GM18858 (cell line): ENCODE measurements around the gene PDE6C.
"Not testable (repeated sequence)": the region's sequence is repeated elsewhere in the genome, so short reads cannot be mapped to it uniquely, and the experiment has no call there.

ENCODE experiments used
- ATAC-seq: cut with Tn5 transposase; IDR thresholded peaks from one replicate; pipeline ENCODE4 v1.9.1; 2021; ENCODE audit not compliant: unreplicated experiment

The PDE6C gene

DNA sequence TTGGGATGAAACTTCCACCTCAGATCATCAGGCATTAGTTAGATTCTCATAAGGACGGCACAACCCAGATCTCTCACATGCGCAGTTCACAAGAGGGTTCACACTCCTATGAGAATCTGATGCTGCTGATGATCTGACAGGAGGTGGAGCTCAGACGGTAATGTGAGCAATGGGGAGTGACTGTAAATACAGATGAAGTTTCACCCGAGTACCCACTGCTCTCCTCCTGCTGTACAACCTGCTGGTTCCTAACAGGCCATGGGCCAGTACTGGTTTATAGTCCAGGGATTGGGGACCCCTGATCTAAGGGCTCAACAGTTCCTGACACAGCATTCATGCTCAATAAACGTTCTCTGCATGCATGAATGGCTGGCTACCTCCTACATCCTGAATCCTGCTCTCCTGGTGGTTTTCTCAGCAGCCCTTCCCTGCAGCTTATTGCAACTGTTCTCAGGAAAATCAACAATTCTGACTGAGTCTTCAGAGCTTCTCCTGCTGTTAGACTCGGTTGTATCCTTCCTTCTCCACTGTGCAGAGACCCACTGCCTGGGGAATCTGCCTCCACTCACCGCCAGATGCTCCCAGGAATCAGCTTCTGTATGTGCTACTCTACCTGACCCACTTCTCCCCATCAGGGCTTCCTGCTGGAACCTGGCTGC is 17.4 kb downstream of the PDE6C start:
- ATAC-seq: no peak

DNA sequence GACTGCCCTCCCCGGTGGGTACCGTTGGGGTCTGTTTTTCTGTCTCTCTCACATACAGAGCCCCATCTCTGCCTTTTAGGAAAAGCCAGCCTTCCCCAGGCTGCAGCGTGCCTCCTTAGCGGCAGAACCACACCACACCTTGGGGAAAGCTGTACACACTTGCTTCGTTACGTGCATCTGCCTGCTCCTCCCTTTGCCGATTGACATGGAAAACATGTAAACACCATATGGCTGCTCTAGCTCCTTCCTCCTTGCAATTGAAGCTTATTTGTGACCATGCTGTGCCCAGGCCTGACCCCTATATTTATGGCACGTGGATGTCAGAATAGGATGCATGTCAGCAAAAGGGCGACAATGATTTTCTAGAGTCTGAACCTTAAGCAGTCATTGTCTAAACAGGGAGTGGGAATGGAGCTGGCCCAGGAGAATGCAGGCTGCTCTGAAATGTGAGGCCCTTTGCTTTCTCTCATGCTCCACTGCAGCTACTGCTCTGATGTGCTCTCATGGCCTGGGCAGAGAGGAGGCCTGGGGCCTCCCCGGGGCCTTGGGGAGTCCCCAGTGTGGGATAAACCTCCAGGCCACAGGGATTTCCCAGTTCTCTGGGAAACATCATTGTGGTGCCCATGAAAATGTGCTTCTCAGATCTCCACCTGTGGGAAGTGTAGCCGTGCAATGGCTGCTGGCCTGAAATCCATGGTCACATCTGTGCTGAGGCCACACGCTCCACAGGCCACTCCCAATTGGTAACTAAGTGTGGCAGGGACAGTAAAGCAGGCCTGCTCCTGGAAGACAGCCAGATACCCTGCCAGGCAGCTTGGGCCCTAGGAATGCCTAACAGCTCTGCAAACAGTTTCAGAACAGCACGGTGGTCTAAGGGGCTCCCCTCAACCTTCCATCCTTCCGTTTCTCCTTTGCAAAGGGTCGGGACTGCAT is 18.6 kb downstream of the PDE6C start:
- no peak for ATAC-seq

- no peak for ATAC-seq
Observed at GRCh38 chr10:93639791-93640190, 27.5 kb downstream of the PDE6C start.

DNA sequence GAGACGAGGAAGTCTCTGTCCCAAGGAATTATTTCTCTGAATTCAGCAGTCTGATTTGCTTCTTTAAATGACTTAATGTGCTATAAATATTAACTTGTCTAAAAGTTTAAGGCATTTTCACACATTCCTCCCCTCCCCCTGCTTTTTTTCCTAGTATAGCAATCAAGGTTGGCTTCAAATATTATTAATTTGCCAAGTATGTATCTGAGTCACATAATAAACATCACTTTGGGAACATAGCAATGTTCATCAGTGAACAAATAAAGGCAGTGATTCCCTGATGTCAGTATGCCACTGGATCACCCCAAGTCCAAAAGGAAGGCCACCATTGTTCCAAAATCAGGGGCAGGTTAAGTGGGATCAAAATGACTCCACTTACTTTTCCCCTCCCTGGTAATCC is 40.5 kb downstream of the PDE6C start:
- ATAC-seq: no peak

DNA sequence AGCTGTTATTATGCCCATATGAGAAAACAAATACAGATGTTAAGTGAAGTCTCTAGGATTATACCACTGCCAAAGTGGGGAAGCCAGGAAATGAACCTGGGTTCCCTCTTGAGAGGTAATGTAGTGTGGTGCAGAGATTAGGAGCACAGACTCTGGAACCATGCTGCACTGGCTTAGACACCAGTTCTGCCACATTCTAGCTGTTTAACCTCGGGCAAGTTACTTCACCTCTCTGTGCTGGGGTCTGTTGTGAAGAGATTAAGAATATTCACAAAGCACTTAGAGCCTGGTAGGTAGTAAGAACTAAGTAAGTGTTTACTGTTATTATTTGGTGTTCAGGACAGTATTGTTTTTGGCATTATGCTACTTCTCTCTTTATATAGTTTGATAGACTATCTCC is 41.9 kb downstream of the PDE6C start:
- ATAC-seq: no peak

- ATAC-seq: no peak
Observed at GRCh38 chr10:93656155-93656554, 43.8 kb downstream of the PDE6C start.

GRCh38 chr10:93657757-93658156 is 45.4 kb downstream of the PDE6C start:
- no peak for ATAC-seq

GRCh38 chr10:93666030-93666429 is 53.7 kb downstream of the PDE6C start:
- ATAC-seq: no peak

- ATAC-seq: no peak
Observed at GRCh38 chr10:93667795-93668194, 55.5 kb downstream of the PDE6C start.

DNA sequence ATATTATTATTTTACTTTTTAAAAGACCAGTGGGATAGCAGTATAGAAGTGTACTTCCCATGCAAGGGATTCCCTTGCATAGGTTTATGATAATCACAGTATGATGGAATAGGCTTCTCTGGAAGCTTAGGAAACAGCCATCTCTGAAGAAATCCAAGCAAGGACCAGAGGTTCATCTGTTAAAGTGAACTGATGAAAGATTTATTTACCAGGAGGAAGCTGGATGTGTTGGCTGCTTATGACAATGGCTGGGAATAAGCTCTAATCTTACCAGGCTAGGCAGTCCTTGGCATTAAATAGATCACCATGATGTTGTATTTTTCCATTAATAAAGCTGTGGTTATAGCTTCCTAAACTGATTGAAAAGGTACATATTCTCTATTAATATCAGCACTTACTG is 58.0 kb downstream of the PDE6C start:
- ATAC-seq: no peak

DNA sequence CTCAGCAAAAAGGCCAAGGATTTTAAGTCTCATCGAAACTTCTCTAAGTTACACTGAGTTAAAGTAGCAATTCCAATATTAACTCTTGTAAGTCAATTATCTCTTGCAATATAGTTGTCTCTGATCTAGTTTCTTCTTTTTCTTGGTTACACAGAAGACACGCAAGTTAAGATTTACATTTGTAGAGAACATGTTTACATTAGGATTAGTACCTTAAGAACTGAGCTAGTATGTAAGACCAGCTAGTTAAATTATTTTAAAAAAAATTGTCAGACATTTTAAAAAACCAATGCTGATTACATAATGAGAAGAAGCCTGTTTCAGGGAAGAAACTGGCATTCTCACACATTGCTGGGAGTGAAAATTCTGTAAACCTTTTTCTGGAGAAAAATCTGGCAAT is 58.7 kb downstream of the PDE6C start:
- ATAC-seq: no peak

- ATAC-seq: no peak
Observed at GRCh38 chr10:93672022-93672678, 59.8 kb downstream of the PDE6C start.

DNA sequence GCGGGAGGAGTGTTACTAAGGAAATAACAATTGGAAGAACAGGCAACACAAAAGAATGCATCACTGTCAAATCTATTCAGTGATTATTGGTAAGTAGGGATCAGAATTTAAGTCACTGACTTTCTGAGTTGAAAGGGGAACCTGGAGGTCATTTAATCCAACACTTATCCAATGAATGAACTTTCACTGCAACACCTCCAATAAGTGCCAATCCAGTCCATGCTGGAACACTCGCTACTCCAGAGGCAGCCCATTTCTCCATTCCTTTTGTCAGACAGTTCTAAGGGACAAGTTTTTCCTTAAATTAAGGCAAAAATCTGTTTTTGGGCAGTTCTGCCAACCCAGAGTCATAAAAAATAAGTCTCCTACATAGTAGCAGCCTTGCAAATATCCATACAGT is 60.6 kb downstream of the PDE6C start:
- no peak for ATAC-seq

GRCh38 chr10:93673791-93674190 is 61.5 kb downstream of the PDE6C start:
- ATAC-seq: no peak

GRCh38 chr10:93678386-93678785 is 66.0 kb downstream of the PDE6C start:
- ATAC-seq: no peak

DNA sequence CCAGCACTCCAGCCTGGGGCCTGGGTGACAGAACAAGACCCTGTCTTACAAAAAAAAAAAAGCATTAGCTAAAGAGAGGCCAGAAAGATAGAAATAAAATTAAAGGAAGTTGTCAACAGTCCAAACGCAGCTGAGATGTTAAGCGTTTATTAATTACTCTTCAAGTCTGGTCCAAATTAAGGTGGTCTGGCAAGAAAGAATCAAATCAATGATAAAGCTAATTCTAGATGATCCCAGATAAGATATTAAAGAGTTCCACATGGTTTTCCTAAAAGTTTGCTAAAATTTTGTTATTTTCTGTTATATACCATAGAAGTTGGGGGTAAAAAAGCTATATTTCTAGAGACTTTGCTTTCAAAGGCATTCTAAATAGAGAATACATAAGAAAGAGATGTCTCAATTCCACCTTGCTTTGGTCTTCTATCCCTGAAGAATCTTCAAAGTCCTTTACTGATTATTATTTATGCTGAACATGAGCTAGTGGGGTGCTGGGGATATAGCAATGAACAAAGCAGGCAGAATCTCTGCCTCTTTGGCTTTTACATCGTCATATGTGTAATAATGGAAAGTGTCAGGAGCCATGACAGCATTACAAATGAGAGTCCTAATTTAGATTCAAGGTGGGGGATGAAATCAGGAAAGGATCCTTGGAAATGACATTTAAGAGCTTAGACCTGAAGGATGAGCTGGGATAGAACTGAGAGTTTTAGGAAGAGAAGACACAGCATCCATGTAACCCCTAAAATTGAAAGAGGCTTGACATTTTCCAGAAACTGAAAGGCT is 66.7 kb downstream of the PDE6C start:
- ATAC-seq: no peak

- no peak for ATAC-seq
Observed at GRCh38 chr10:93680412-93681047, 68.2 kb downstream of the PDE6C start.

DNA sequence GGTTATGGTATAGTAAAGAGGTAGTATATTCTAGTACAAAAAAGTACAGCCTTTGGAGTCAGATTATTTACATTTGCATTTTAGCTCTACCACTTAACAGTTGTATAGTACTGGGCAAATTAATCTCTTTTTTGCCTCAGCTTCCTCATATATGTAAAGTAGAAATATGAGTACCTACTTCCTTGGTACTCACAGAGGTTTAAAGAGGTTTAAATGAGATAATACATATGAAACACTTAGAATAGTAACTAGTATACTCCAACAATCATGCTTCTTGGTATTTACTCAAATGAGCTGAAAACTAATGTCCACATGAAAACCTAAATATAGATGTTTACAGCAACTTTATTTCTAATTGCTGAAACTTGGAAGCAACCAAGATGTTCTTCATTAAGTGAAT is 75.4 kb downstream of the PDE6C start:
- no peak for ATAC-seq

GRCh38 chr10:93695740-93696139 is 83.4 kb downstream of the PDE6C start:
- ATAC-seq: no peak

DNA sequence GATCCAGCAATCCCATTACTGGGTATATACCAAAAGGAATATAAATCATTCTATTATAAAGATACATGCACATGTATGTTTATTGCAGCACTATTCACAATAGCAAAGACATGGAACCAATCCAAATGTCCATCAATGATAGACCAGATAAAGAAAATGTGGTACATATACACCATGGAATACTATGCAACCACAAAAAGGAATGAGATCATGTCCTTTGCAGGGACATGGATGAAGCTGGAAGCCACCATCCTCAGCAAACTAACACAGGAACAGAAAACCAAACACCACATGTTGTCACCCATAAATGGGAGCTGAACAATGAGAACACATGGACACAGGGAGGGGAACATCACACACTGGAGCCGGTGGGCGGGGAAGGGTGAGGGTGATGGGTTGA is 84.2 kb downstream of the PDE6C start:
- ATAC-seq: not testable (repeated sequence)

- no peak for ATAC-seq
Observed at GRCh38 chr10:93697207-93697606, 84.9 kb downstream of the PDE6C start.
